Neural progenitor cell (in vitro differentiated cells): ENCODE data around the gene CROCC2. TPM values are rescaled to one million over a fixed set of nuclear protein-coding genes. Genes with fewer than 3 reads are reported as not detected.

ENCODE experiments used
- DNase-seq: peaks from one replicate; pipeline ENCODE4 v3.0.0-alpha.2; 2016; ENCODE audit warnings: low spot score
- H2AFZ ChIP-seq: fragments of 200-600 bp; sonication (generic); replicated peaks from 2 replicates; pipeline ENCODE4 v1.6.1; 2016; ENCODE audit warnings: antibody characterized with exemption
- H3F3A ChIP-seq: fragments of 200-600 bp; sonication (generic); 2 replicates; pipeline ENCODE4 v1.6.1; 2016; ENCODE audit warnings: antibody characterized with exemption, low read depth
- H3K27ac ChIP-seq: fragments of 200-600 bp; sonication (generic); 2 replicates; pipeline ENCODE4 v1.5.1; 2016; ENCODE audit warnings: mild to moderate bottlenecking
- H3K27me3 ChIP-seq: fragments of 200-600 bp; sonication (generic); 2 replicates; pipeline ENCODE4 v1.6.1; 2016; ENCODE audit warnings: mild to moderate bottlenecking, moderate library complexity
- H3K36me3 ChIP-seq: fragments of 200-600 bp; sonication (generic); 2 replicates; pipeline ENCODE4 v1.5.1; 2016
- H3K4me1 ChIP-seq: fragments of 200-600 bp; sonication (generic); 2 replicates; pipeline ENCODE4 v1.6.1; 2016; ENCODE audit warnings: mixed run types
- H3K4me2 ChIP-seq: fragments of 200-600 bp; sonication (generic); 2 replicates; pipeline ENCODE4 v1.6.1; 2016
- H3K4me3 ChIP-seq: fragments of 200-600 bp; sonication (generic); 2 replicates; pipeline ENCODE4 v1.5.1; 2016
- H3K79me2 ChIP-seq: fragments of 200-600 bp; sonication (generic); 2 replicates; pipeline ENCODE4 v1.6.1; 2016; ENCODE audit warnings: low read depth
- H3K9ac ChIP-seq: fragments of 200-600 bp; sonication (generic); 2 replicates; pipeline ENCODE4 v1.6.1; 2016
- H3K9me3 ChIP-seq: fragments of 200-600 bp; sonication (generic); 2 replicates; pipeline ENCODE4 v1.5.1; 2016; ENCODE audit warnings: low read depth
- H4K20me1 ChIP-seq: fragments of 200-600 bp; sonication (generic); 2 replicates; pipeline ENCODE4 v1.6.1; 2016; ENCODE audit warnings: low read depth
- H3K27ac Mint-ChIP-seq: 3 replicates; pipeline ENCODE4 v1.8.0; 2021; ENCODE audit warnings: mixed read lengths
- H3K27me3 Mint-ChIP-seq: 2 replicates; pipeline ENCODE4 v1.8.0; 2022; ENCODE audit warnings: low read depth, mild to moderate bottlenecking, inconsistent platforms, moderate library complexity, mixed read lengths; ENCODE audit not compliant: insufficient read depth
- H3K36me3 Mint-ChIP-seq: 3 replicates; pipeline ENCODE4 v1.8.0; 2021; ENCODE audit warnings: mixed read lengths
- H3K4me1 Mint-ChIP-seq: 3 replicates; pipeline ENCODE4 v1.8.0; 2021; ENCODE audit warnings: mixed read lengths
- H3K4me3 Mint-ChIP-seq: 3 replicates; pipeline ENCODE4 v1.8.0; 2021; ENCODE audit warnings: mild to moderate bottlenecking, moderate library complexity, mixed read lengths
- H3K9me3 Mint-ChIP-seq: 3 replicates; pipeline ENCODE4 v1.8.0; 2020; ENCODE audit warnings: mixed read lengths
- EZH2 ChIP-seq: fragments of 200-600 bp; sonication (generic); IDR thresholded peaks from 2 replicates; pipeline ENCODE4 v1.6.1; 2017; ENCODE audit warnings: antibody characterized with exemption, mild to moderate bottlenecking, moderate library complexity
- EZH2phosphoT487 ChIP-seq: fragments of 200-600 bp; sonication (generic); IDR thresholded peaks from 2 replicates; pipeline ENCODE4 v1.6.1; 2017; ENCODE audit warnings: antibody characterized with exemption
- total RNA-seq: library from RNA; depleted of rRNA; stranded (reverse); fragments of >200 nt; gene quantifications from 2 replicates; pipeline ENCODE4 v1.2.3, GENCODE V29; 2015; ENCODE audit warnings: low replicate concordance
- TF ChIP-seq, protein P1 (sequence below): fragments of 200-600 bp; sonication (generic); IDR thresholded peaks from 2 replicates; pipeline ENCODE4 v1.5.1; 2017; ENCODE audit warnings: antibody characterized with exemption, mild to moderate bottlenecking

Gene CROCC2
- total RNA-seq, 1 donor from 2014 or later = not detected

DNA sequence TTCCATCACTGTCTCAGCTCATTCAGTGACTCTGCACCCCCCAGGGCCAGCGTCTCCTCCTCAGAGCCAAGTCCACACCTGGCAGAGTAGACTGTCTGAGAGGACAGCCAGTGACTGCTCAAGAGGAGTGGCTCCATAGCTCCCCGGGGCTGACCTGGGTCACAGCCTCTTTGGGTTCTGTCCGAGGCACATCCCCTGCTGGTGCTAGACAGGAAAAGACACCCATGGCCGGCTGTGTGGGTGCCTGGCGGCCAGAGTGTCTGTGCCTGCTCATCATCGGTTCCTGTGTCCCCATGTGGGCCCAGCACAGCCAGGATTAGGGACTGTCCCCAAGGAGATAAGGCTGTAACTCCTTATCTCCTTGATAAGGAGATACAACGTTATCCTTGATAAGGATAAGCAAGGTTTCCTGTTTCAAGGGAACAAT, 3.5 kb upstream of the CROCC2 start:
- no peak overlapping the region for H3K4me2 ChIP-seq

DNA sequence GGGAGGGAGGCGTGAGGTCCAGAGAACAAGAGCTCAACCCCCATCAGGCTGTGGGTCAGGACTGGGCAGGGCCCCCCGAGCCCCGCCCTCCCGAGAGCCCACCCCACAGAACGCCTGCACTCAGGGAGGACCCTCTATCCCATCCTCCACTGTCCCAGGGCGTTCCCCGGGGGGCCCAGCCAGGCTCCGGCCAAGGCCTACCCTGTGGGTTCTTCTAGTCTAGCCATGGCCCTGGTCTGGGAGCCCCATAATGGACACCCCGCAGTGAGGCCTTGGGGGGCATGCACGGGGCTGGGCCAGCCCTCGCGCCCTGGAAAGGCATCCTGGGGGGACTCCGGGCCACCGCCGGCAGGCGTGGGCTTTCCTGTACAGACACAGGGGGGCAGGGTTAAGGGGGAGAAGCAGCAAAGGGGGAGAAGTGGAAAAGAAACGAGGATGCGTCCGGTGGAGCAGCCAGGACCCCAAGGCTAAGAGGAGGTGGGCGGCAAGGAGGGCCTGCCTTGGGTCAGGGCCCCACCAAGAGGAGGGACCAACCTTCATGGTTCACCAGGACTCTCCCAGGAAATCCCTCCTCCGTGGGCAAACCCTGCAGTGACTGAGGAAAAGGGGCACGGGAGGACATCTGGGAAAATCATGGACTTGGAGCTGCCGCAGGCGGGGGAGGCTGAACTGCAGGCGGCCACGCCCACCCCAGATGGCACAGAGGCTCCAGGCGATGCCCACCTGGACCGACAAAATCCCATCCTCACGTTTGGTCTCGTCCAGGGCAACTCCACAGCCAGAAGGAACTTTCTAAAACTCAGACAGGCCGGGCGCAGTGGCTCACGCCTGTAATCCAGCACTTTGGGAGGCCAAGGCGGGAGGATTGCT, 2.7 kb upstream of the CROCC2 start:
- Histone ChIP-seq H3K4me1 (no peaks in the 10 kb centered on the region), H2AFZ (no peak overlapping the region), H3K27ac (no peak overlapping the region), H3K36me3 (no peaks in the 10 kb centered on the region), H3K4me3 (no peak overlapping the region), H3K79me2 (no peaks in the 10 kb centered on the region), H3F3A (no peaks in the 10 kb centered on the region), H3K4me2 (no peak overlapping the region), H3K9ac (no peak overlapping the region), H3K27me3 (no peaks in the 10 kb centered on the region), H3K9me3 (no peaks in the 10 kb centered on the region), H4K20me1 (no peaks in the 10 kb centered on the region)
- Mint-ChIP-seq H3K27ac (no peak overlapping the region), H3K4me1 (peaks cover 5% of the 10 kb centered on the region), H3K9me3 (peaks cover 9% of the 10 kb centered on the region), H3K36me3 (no peaks in the 10 kb centered on the region), H3K27me3 (peaks cover 2% of the 10 kb centered on the region), H3K4me3 (no peak overlapping the region)
- DNase-seq = no peak
- TF ChIP-seq EZH2phosphoT487 (no peak), EZH2 (no peak)
- TF ChIP-seq, protein P1, sequence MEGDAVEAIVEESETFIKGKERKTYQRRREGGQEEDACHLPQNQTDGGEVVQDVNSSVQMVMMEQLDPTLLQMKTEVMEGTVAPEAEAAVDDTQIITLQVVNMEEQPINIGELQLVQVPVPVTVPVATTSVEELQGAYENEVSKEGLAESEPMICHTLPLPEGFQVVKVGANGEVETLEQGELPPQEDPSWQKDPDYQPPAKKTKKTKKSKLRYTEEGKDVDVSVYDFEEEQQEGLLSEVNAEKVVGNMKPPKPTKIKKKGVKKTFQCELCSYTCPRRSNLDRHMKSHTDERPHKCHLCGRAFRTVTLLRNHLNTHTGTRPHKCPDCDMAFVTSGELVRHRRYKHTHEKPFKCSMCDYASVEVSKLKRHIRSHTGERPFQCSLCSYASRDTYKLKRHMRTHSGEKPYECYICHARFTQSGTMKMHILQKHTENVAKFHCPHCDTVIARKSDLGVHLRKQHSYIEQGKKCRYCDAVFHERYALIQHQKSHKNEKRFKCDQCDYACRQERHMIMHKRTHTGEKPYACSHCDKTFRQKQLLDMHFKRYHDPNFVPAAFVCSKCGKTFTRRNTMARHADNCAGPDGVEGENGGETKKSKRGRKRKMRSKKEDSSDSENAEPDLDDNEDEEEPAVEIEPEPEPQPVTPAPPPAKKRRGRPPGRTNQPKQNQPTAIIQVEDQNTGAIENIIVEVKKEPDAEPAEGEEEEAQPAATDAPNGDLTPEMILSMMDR = no peak

More for the DNA sequence above, 3.5 kb upstream of the CROCC2 start:
- no peak for DNase-seq
- Histone ChIP-seq H3K27ac (no peak overlapping the region), H3K79me2 (no peaks in the 10 kb centered on the region), H3F3A (no peaks in the 10 kb centered on the region), H3K4me1 (no peaks in the 10 kb centered on the region), H3K36me3 (no peaks in the 10 kb centered on the region), H3K27me3 (no peaks in the 10 kb centered on the region), H3K9ac (no peak overlapping the region), H3K4me3 (no peak overlapping the region), H4K20me1 (no peaks in the 10 kb centered on the region), H3K9me3 (no peaks in the 10 kb centered on the region), H2AFZ (no peak overlapping the region)
- Mint-ChIP-seq H3K36me3 (no peaks in the 10 kb centered on the region), H3K27me3 (peaks cover 2% of the 10 kb centered on the region), H3K4me3 (no peak overlapping the region), H3K4me1 (peaks cover 5% of the 10 kb centered on the region), H3K27ac (no peak overlapping the region), H3K9me3 (peaks cover 9% of the 10 kb centered on the region)
- TF ChIP-seq EZH2 = no peak
- TF ChIP-seq EZH2phosphoT487 = no peak
- TF ChIP-seq, protein P1 = no peak

DNA sequence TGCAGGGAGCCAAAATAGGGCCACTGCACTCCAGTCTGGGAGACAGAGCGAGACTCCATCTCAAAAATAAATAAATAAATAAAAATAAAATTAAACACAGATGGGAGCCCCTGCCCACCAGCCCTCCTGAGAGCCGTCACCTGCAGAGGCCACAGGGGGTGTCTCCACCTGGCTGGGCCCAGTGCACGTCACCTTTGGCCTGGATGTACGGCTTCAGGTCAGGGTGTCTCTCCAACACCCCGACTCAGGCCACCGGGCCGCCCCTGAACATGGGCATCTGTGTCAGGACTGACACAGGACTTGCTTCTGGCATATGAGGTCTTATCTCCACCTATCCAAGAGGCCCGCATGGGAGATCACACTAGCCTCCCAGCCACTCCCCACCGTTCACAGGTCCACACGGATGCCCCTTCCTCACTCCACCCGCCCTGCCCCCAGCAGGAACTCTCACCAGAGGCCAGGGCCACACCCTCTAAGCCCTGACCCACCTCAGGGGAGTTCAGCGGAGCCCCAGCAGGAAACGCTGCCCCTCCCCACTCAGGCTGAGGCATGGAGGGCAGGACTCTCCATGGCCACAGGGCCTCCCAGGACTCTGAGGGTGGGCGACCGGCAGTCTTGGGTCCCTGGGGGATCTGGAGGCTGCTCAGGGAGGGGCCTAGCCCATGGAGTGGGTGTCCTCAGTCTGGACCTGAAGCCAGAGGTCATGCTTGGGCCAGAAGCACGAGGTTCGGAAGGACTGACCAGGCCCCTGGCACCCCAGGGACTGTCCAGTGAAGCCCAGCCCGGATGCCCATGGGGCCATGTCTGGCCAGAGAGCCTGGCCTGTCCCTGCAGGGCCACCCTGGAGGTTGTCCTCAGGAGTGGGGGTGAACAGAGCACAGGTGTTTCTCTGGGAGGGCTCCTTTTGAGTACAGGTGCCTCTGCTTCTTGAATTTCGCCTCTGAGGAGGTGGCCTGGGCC, 1.6 kb upstream of the CROCC2 start:
- H2AFZ ChIP-seq = no peak overlapping the region
- H3K36me3 ChIP-seq = no peaks in the 10 kb centered on the region
- no peak overlapping the region for H3K27ac Mint-ChIP-seq
- H3F3A ChIP-seq = no peaks in the 10 kb centered on the region
- no peak overlapping the region for H3K4me2 ChIP-seq
- no peaks in the 10 kb centered on the region for H3K79me2 ChIP-seq
- H3K27me3 Mint-ChIP-seq = peaks cover under 1% of the 10 kb centered on the region
- H3K27me3 ChIP-seq = no peaks in the 10 kb centered on the region
- DNase-seq = no peak
- peaks cover 5% of the 10 kb centered on the region for H3K4me1 Mint-ChIP-seq
- no peaks in the 10 kb centered on the region for H3K36me3 Mint-ChIP-seq
- TF ChIP-seq EZH2phosphoT487 (no peak), EZH2 (no peak)
- TF ChIP-seq, protein P1 = no peak
- no peak overlapping the region for H3K27ac ChIP-seq
- no peaks in the 10 kb centered on the region for H3K9me3 ChIP-seq
- H3K9ac ChIP-seq = no peak overlapping the region
- H3K9me3 Mint-ChIP-seq = peaks cover 9% of the 10 kb centered on the region
- H3K4me3 ChIP-seq = no peak overlapping the region
- no peak overlapping the region for H3K4me3 Mint-ChIP-seq
- H4K20me1 ChIP-seq = no peaks in the 10 kb centered on the region
- H3K4me1 ChIP-seq = no peaks in the 10 kb centered on the region
